Effector CD8-positive, alpha-beta T cell (primary cell): ENCODE data around the gene CENPS.
"Not testable (repeated sequence)": the region's sequence is repeated elsewhere in the genome, so short reads cannot be mapped to it uniquely, and the experiment has no call there.

Experiments
- DNase-seq: peaks from one replicate; lab custom pipeline; 2025; lab: John Stamatoyannopoulos, UW

CENPS gene

DNA sequence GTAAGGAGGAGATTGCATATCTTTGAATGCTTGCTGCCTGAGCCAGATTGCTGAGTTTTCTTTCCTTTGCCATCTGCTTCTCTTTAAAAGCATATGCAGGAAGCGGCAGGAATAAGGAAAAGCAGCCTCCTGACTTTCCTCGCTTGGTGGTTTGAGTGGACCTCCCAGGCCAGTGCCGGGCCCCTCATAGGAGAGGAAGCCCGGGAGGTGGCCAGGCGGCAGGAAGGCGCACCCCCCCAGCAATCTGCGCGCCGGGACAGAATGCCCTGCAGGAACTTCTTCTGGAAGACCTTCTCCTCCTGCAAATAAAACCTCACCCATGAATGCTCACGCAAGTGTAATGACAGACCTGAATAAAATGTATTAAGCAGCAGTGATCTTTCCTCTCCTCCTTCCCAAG, 21.1 kb downstream of the CENPS start:
- DNase-seq, result no peak

DNA sequence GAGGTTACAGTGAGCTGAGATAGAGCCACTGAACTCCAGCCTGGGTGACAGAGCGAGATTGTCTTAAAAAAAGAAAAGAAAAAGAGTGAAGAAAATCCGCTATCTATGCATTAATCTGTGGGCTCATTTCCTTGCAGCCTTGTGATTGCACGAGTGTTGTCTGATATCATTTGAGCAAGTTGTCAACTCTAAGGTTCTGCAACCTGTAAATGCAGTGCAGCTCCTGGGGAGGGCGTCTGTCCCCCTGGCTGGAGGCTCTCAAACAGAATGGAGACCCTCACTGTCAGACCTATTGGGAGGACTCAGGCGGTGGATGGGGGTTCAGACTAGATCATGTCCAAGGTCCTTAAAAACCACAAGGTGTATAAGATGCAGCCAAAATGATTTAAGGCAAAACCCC, 25.8 kb downstream of the CENPS start:
- no peak for DNase-seq

DNA sequence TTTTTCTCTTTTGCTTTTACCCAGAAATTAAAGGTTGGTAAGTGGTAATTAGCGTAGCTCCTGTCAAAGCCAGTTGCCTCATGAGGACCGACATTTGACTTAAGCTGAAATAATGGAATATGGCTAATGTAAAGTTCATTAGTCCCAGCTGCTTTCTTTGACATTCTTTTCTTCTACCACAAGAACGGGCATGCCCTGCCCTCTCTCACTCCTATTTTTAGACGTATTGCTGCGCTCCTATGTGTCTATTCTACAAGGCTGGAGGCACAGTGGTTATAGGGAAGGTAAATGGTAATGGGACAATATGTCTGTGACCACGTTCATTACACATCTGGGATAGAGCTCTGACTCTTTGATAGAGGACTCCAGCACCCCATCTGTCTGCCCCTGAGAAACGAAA, 26.4 kb downstream of the CENPS start:
- no peak for DNase-seq

DNA sequence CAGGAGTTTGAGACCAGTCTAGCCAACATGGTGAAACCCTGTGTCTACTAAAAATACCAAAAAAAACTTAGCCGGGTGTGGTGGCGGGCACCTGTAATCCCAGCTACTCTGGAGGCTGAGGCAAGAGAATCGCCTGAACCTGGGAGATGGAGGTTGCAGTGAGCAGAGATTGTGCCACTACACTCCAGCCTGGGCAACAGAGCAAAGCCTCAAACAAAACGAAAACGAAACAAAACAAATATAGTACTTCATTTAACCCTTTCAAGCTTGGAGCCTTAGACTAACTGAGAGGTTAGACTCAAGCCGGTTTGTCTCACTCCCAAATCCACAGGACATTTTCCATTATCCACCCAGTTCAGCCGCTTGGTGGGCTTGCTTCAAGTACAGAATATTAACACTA, 27.2 kb downstream of the CENPS start:
- DNase-seq, result not testable (repeated sequence)

DNA sequence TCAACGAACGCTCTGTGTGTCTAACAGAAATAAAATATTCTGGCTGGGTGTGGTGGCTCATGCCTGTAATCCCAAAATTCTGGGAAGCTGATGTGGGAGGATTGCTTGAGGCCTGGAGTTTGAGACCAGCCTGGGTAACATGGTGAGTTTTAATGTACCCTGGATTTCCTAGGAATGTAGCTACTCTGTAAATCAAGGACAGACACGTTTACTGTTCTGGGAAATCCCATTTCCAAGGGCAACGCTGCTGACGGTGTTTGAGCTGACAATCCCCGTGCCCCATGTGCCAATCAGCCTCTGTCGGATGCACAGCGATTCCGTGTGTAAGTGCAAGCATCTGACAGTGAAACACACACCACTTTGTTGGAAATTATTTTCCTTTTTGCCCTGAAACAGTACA, 27.6 kb downstream of the CENPS start:
- DNase-seq, result no peak

DNA sequence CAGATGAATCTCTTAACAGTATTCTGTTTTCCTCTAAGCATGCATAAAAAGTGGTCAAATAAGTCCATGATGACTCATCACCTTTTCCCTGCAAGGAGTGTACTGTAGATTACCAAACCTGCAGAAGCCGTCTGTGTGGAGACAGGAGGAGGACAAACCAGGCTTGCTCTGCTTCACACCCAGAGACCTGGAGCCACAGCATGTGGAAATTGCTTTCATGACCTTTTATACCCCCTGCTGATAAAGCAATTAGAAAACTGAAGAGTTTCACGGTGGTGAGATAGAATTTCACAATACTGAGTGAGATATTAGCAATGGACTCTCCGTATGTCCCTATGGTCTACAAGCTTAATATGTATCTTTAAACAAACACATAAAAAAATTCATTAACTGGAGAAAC, 29.0 kb downstream of the CENPS start:
- no peak for DNase-seq

DNA sequence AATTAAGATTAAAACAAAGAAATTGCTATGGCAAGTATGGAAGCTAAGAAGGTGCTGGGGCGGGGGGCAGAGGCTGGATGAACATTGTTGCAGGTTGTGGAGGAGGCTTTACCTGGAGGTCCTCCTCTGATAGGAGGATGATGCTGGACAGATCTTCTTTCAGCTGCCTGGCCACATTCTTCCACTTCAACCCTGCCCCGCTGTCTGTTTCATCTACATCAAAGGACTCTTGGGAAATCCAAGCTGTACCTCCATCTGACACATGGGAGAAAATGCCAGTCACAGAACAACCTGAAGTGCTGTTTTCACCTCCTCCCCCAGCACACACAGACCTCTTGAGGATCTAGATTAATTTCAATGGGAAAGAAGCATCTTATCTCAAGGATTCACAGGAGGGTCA, 36.8 kb downstream of the CENPS start:
- no peak for DNase-seq

DNA sequence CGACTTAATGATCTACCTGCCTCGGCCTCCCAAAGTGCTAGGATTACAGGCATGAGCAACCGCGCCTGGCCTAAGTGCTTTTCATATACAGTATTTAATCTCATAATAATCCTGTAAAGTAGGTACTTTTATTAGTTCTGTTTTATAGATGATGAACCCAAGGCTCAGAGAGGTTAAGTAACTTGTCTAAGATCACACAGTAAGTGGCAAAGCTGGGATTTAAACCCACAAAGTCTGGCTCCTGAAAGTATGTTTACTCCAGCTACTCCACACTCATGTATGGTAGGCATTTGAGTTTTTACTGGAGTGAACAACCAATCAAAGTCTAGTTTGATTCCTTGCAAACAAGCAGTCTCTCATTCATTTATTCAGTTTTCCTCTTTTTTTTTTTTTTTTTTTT, 39.8 kb downstream of the CENPS start:
- DNase-seq, result no peak

DNA sequence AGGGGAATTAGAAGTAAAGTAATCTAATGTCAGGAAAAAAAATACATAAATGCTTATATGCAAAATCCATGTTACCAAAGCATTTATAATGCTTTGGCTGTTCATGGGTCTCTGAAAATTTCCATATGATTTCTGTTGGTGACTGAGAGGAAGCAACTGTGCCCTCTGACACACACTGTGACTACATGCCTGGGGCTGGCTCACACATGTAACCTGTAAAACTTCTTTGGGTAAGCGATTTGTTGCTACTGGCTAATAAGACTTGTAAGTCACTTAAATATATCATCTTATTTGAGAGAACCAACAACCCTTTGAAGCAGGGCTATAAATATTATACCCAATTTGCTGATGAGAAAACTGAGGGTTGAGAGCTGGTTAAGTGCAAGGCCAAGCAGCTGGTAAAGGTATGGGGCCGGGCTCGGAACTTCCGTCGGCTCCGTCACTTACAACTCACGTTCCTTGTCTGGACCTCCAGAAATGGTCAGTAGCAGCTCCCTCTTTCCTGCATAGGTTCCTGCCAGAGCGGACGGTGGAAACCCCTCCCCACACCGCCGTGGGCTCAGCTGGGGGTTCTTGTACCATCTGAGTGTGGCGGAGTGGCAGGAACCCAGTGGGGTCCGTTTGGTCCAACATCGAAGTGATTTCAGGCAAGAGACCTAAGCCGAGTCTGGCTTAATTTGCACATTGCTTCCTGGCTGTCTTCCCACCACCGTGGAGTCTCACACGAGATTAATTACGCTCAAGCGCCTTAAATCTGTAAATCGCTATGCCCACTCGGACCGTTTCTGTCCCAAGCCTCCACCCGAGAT, 41.4 kb downstream of the CENPS start:
- DNase-seq, result no peak

DNA sequence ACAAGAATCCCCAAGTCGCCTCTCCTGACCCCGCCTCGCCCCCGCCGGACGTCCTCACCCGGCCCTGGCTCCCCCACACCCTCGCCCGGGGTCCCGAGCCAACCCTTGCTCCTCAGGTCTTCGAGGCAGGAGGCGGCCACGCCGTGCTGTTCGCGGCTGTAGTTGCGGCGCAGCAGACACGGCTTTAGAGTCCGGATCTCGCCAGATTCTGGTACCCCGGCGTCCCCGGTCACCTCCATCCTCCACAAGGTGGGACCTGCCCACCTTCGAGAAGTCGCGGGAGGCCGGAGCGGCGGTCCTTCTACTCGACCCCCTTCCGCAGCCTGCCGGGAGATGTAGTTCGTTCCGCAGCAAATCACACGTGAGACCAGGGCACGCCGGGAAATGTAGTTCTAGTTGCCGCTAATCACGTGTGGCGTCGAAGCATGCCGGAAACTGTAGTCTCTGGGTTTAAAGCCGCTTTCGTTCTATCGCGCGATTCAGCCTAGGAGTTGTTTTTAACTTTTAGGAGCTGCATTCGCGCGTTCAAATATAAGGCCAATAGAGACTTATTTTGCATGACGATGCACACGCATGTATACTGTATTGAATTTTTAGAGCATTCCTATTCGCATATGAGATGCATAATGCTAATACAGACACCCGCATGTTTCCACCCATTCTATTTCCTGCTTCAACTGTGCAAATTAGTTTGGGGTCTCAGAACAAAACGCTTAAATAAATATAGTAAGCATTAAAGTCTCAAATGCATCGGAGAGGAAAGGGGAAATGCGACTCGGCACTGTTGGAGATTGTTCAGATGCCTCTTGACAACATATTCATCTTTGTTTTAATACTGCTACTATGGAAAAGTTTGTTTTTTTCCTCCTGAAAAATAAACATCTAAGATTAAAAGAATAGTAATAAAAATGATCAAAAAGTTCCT, 42.2 kb downstream of the CENPS start, which contains the start of gene DFFA:
TSS of gene DFFA (minus strand) at position 310 of the 925 bp plus-strand sequence. CDS start at position 239, 71 bp downstream.
- DNase-seq, result peak; percentile 88

DNA sequence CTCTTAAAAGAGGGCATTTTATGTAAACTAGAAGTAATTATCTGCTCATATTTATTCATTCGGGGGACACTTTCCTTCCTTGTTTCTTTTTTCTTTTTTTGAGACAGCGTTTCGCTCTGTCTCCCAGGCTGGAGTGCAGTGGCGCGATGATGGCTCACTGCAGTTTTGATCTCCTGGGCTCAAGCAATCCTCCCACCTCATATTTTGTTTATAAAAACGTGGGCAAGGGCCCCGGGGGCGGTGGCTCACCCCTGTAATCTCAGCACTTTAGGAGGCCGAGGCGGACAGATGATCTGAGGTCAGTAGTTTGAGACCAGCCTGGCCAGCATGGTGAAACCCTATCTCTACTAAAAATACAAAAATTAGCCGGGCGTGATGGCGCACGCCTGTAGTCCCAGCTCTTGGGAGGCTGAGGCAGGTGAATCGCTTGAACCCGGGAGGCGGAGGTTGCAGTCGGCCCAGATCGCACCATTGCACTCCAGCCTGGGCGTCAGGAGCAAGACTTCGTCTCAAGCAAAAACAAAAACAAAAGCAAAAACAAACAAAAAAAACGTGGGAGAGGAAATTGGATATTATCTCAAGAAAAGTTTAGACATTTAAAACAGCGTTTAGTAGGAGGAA, 43.0 kb downstream of the CENPS start:
- DNase-seq, result no peak

DNA sequence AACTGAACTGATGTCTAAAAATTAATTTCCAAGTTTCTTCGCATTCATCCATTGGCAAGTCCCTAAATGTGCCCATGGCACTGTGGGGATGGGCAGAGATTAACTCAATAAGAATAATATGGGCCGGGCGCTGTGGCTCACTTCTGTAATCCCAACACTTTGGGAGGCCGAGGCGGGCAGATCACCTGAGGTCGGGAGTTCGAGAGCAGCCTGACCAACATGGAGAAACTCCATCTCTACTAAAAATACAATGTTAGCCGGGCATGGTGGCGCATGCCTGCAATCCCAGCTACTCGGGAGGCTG, 44.0 kb downstream of the CENPS start:
- DNase-seq, result not testable (repeated sequence)

DNA sequence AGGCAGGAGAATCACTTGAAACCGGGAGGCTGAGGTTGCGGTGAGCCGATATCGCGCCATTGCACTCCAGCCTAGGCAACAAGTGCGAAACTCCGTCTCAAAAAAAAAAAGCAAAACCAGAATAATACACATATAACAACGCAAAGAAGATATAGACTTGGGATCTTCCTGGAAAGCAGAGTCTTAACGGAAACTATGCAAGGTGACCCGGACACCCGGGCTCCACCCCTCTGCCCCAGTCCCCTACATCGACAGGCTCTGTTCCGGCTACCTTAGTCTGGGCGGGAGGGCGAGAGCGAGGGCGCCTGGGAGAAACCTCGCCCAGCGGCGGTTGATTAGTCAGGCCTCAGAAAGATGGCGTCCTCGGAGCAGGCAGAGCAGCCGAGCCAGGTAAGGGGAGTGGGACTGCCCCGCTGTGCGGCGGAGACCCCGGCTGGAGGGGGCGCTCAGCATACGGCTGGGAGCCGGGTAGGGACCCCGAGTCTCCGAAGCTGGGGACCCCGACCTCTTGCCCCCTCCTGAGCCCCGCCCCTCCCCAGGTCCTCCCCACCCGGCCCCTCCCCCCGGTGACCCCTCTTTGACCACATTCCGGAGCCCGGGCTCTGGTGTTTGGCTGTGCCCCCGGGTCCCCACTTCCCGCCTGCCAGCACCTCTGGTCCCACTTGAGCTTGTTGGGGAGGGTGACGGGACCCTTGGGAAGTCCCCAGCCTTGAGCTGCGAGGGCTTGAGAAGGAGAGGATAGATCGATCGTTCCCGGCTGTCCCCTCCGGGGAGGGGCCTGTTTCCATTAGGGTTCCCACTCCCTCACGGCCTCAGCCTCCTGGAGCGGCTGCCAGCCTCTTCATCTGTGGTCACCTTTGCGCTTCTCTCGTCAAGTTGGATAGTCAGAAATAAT, 44.6 kb downstream of the CENPS start, which contains the start of gene PEX14:
TSS of gene PEX14 (plus strand) at position 338 of the 895 bp plus-strand sequence. CDS start at position 355, 17 bp downstream.
- DNase-seq, result peak; percentile 73

DNA sequence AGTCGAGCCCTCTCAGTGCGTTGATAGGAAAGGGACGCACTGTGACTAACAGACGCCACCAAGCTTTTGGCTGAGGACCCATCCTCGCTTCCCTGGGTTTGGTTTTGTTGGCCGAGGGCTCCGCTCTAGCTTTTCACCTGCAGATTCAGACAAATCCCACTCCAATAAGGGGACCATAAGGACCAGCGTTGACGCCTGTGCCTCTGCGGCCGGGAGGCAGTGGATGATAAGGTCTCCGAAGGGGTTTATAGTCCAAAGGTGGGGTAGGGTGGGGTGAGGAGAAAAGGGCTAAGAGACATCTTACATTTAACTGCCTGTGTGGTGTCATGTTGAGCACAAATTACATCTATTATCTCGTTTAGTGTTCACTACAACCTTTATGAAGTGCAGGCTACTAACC, 45.3 kb downstream of the CENPS start:
- DNase-seq, result no peak

DNA sequence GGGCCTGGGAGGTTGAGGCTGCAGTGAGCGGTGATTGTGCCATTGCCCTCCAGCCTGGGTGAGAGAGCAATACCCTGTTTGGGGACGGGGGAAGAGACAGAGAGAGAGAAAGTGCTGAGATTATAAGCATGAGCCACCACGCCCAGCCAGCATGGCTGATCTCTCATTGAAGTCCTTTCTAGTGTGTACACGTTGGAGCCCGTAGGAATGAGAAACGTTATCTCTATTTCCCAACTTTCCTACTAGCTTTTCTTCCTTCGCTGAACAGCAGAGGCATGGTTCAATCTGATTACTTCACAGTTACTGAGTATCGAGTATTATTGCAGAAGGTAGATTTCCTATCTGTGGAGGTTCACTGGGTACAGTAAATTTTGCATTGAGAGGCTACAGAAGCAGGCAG, 49.1 kb downstream of the CENPS start:
- DNase-seq, result no peak

DNA sequence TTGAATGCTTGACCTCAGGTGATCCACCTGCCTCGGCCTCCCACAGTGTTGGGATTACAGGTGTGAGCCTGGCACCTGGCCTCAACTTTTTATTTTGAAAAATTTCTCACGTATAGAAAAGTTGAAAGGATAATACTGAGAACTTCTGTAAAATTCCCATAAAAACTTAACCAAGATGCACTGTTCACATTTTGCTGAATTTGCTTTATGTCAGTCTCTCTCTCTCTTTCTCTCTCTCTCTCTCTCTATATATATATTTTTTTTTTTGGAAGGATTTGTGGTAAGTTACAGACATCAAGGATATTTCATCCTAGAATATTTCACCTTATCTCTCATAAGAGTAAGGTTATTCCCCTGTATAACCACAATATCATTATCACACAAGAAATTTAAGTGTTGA, 50.4 kb downstream of the CENPS start:
- no peak for DNase-seq

DNA sequence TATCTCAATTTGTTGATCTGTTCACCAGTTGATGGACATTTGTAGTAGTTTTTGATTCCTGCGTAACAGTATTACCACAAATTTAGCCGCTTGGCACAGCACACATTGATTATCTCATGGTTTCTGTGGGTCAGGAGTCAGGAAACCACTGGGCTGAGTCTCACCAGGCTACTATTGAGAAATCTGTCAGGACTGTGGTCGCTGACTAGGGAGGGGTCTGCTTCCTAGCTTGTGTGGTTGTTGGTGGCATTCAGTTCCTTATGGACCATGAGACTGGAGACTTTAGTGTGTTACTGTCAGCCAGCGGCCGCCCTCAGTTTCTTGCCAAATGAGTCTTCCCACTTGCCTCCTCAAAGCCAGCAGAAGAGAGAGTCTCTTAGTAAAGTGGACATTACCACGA, 54.3 kb downstream of the CENPS start:
- DNase-seq, result no peak

DNA sequence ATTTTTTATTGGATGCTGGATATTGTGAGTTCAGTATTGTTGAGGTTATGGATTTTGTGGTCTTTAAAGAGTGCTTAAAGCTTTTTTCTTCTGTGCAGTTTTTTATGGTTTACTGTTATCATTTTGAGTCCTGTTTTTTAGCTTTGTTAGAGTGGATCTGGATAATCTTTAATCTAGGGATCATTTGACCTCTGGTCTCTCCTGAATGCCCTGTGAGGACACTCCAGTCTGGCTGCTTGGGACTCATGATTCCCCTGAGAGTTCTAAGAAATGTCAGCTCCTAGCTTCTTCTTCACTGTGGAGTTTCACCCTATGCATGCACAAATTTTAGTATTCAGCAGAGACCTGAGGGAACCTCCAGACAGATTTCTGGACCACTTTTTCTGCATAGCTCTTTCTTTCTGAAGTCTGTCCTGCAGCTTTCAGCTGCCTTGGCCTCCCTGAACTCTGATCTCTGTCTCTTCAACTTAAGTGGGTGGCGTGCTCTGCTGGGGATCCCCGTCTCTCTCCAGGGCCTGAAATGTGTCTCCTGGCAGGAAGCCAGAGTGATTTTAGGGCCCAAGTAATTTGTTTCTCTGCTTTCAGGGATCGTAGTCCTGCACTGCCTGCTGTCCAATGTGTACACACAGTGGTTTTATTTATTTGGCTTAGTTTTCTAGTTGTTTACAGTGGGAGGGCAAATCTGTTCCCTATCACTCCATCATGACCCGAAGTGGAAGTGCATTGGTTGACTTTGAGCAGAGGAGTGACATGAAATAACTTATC, 59.2 kb downstream of the CENPS start:
- no peak for DNase-seq

DNA sequence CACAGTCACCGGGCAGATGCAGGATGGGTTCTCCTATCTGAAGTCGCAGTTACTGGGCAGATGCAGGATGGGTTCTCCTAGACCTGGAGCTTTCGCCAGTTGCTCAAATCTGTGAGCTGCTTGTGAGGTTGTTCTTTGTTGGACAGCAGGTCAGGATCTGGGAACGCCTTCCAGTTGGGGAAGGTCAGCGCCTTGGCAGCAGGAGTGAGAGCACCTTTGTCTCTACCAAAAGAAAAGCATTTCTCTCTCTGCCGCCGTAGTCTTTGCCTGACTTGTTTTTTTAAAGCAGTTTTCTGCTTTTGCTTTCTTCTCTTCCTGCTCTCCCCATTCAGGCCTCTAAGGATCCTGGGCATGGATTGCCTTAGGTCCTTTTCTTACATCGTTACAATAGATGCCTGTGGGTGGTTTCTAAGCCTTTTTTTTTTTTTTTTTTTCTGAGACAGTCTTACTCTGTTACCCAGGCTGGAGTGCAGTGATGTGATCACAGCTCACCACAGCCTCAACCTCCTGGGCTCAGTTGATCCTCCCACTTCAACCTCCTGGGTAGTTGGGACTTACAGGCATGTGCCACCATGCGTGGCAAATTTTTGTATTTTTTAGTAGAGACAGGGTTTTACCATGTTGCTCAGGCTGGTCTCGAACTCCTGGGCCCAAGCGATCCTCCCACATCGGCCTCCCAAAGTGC, 60.2 kb downstream of the CENPS start:
- DNase-seq, result no peak
